Kidney (tissue), 14 donors: Measurements from ENCODE around the gene ADAMTS13. TPM values are rescaled to one million over a fixed set of nuclear protein-coding genes. Genes with fewer than 3 reads are reported as not detected.

Experiments used
- DNase-seq, 5 donors: peaks; one replicate each; pipeline ENCODE4 v3.0.0-alpha.2; 2013 to 2020
- FAIRE-seq: peaks from 2 replicates; lab custom pipeline; 2012; peaks lifted over from hg19 to GRCh38; lab: Jason Lieb, UNC
- H3K27ac ChIP-seq, 2 donors: one replicate each; pipeline ENCODE4 v1.7.0; 2013; ENCODE audit warnings: low read depth in 2 of 2, low read length in 2 of 2, inconsistent platforms in 1 of 2
- H3K27me3 ChIP-seq: one replicate; pipeline ENCODE4 v1.7.1; 2013; ENCODE audit warnings: low read length, inconsistent platforms; ENCODE audit not compliant: control insufficient read depth, insufficient read depth
- H3K36me3 ChIP-seq, 3 donors: one replicate each; pipeline versions ENCODE4 v1.7.0 to v1.7.1; 2013; ENCODE audit warnings: low read length in 3 of 3, control low read depth in 1 of 3, inconsistent platforms in 1 of 3; ENCODE audit not compliant: insufficient read depth in 3 of 3, control insufficient read depth in 2 of 3
- H3K4me1 ChIP-seq, 3 donors: one replicate each; pipeline versions ENCODE4 v1.7.0 to v1.7.1; 2013; ENCODE audit warnings: low read length in 3 of 3, inconsistent platforms in 1 of 3, low read depth in 1 of 3; ENCODE audit not compliant: control insufficient read depth in 2 of 3, insufficient read depth in 2 of 3
- H3K4me3 ChIP-seq, 3 donors: one replicate each; pipeline versions ENCODE4 v1.7.0 to v1.8.1; 2013; ENCODE audit warnings: low read length in 3 of 3, control low read depth in 1 of 3, inconsistent platforms in 1 of 3
- H3K9ac ChIP-seq, 3 donors: one replicate each; pipeline versions ENCODE4 v1.7.0 to v1.7.1; 2013; ENCODE audit warnings: low read length in 3 of 3, control low read depth in 1 of 3, inconsistent platforms in 1 of 3
- H3K9me3 ChIP-seq, 3 donors: one replicate each; pipeline versions ENCODE4 v1.7.0 to v1.7.1; 2013; ENCODE audit warnings: low read length in 3 of 3, control low read depth in 1 of 3, inconsistent platforms in 1 of 3; ENCODE audit not compliant: control insufficient read depth in 2 of 3, insufficient read depth in 1 of 3
- CTCF ChIP-seq: IDR thresholded peaks from 3 replicates; pipeline ENCODE4 v1.5.1; 2012; ENCODE audit warnings: mild to moderate bottlenecking, moderate library complexity, borderline replicate concordance; ENCODE audit not compliant: insufficient read depth; ENCODE audit errors: extremely low read depth
- intact Hi-C: fragments of 100-400 bp; cut with DNase I; formaldehyde crosslinking; loops from one replicate; pipeline ENCODE4 v1.11.1; 2022
- polyA plus RNA-seq: library from polyadenylated mRNA; stranded (reverse); fragments of 350-450 nt; fragmentation: Illumina TruSeq; extraction: RNeasy Lipid Tissue Mini Kit (QIAGEN cat#74804); gene quantifications from one replicate; pipeline ENCODE4 v1.2.3, GENCODE V29; 2014; ENCODE audit warnings: low read depth, low replicate concordance; ENCODE audit not compliant: insufficient read depth
- total RNA-seq: library from RNA; stranded (reverse); fragmentation: NEBNext Ultra II Directional; extraction: Animal tissue kit (Norgen Biotek cat#: 25700); gene quantifications from one replicate; pipeline ENCODE4 v1.2.1, GENCODE V29; 2021
- donor health status: control.
- donor health status: control.
- donor health status: control.
- donor health status: control.
- donor health status: control.
- donor health status: DM: yes; HTN: yes; CAD: no.
- donor health status: Normal renal cell carcinoma (clear cell type).

Gene ADAMTS13
- total and polyA plus RNA-seq, 2 donors from 2014 or later = 3.1 to 3.6 TPM

GRCh38 chr9:133463234-133463863 lies 41.2 kb downstream of the ADAMTS13 start:
- H3K9me3 ChIP-seq = no peaks in the 10 kb centered on the region
- no peaks in the 10 kb centered on the region for H3K27me3 ChIP-seq
- DNase-seq = no peak
- H3K27ac ChIP-seq = no peak overlapping the region
- H3K4me3 ChIP-seq = no peak overlapping the region
- intact Hi-C loops = no loop called here
- H3K36me3 ChIP-seq = peaks cover 0 to 12% (median 0%) of the 10 kb centered on the region in 3 donors
- peak; percentile 1 for TF ChIP-seq CTCF
- H3K4me1 ChIP-seq = peaks cover 0 to 20% (median 6%) of the 10 kb centered on the region in 3 donors
- no peak for FAIRE-seq
- H3K9ac ChIP-seq = no peak overlapping the region

- no peak overlapping the region for H3K4me3 ChIP-seq
- H3K9ac ChIP-seq = no peak overlapping the region
- H3K4me1 ChIP-seq = peaks cover 0 to 20% (median 6%) of the 10 kb centered on the region in 3 donors
- no peak overlapping the region for H3K27ac ChIP-seq
- intact Hi-C loops = no loop called here
- no peaks in the 10 kb centered on the region for H3K9me3 ChIP-seq
- H3K36me3 ChIP-seq = peaks cover 0 to 15% (median 0%) of the 10 kb centered on the region in 3 donors
- FAIRE-seq (no peak), DNase-seq (peak in 1 of 5 donors; percentile 40)
- no peak for TF ChIP-seq CTCF
- H3K27me3 ChIP-seq = no peaks in the 10 kb centered on the region
Observed at GRCh38 chr9:133463864-133464615, 41.9 kb downstream of the ADAMTS13 start.

GRCh38 chr9:133464638-133465037 lies 42.5 kb downstream of the ADAMTS13 start:
- Histone ChIP-seq H3K27me3 (no peaks in the 10 kb centered on the region), H3K4me3 (no peak overlapping the region), H3K27ac (no peak overlapping the region), H3K9ac (no peak overlapping the region), H3K9me3 (no peaks in the 10 kb centered on the region), H3K36me3 (peaks cover 0 to 15% (median 0%) of the 10 kb centered on the region in 3 donors), H3K4me1 (peaks cover 0 to 20% (median 6%) of the 10 kb centered on the region in 3 donors)
- DNase-seq = no peak
- TF ChIP-seq CTCF = no peak
- intact Hi-C loops = no loop called here
- FAIRE-seq = no peak
